GM21360 (cell line): ENCODE results near the gene MOK.

Experiments
- ATAC-seq: cut with Tn5 transposase; IDR thresholded peaks from one replicate; pipeline ENCODE4 v1.9.1; 2021; ENCODE audit warnings: mild to moderate bottlenecking, moderate library complexity; ENCODE audit not compliant: unreplicated experiment

Gene MOK

DNA sequence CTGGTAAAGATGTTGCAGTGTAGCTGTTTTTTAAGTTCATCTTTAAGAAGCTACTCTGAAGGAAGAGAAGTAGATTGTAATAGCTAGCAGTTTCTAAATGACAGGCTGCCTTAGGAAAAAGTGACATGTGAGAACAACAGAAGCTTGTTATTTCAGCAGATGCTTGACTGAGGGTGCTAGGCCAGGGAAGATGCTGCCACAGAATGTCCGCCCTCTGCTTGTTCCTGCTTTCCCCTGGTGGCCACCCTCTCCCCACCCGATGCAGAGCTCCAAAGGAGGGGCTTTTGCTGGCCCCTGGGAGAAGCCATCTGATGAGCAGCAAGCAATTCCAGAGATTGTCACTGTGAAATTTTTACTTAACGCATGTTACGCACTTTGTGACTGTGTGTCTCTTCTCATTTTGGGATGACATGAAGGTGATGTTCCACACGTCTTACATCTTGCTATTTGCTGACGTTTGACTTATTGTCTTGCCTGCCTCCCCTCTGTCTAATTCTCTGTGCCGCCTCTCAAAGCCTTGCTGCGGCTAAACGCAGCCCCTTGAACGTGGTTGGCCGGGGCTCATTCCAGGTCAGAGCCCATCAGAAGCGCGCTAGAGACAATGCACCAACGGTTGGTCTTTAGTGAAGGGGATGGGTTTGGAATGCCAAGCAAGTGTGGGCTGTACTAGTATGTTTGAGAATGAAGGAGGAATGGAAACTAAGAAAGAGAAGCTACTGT is 120.5 kb downstream of the MOK start:
- ATAC-seq: no peak

DNA sequence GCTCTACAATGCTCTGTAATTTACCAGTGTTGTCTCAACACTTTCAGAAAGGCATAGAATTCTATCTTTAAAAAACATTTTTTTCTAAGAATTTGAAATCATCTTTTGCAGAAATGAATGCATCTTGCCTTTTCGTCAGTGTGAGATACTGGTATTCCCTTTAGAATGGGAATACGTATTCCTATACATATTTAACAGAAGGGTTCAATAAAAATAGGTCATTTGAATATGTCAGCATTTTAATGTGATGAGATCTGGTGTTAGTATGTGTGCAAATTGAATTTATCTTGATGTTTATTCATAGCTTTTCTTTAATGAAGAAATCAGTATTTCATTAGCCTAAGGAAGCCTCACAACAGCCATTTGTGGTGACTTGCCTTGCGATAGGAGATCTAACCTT is 121.1 kb downstream of the MOK start:
- ATAC-seq: no peak

DNA sequence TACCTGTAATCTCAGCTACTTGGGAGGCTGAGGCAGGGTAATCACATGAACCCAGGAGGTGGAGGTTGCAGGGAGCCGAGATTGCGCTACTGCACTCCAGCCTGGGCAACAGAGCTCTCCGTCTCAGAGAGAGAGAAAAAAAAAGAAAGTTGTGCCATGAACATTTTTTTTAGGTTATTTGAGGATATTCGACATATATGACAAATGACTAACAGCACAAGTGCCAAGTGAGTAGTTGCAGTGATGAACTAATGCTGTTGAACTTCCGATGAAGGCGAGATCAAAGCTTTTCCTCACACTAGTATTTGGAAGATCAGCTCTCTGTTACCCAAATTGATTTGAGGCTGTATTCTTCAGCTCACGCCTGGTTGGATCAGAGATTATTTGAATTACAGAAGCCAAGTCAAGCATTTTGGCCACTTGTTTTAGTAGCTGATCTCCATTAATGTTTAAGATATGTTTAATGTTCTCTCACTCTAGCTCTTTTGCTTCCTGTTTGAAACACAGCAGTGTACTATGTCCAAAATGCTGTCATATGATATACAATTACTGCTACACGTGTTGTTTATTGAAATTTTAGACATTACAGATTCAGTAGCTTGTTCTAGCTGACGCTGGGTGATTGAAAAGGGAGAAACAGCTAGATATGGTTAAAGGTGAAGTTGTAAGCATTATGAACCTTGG is 121.9 kb downstream of the MOK start:
- no peak for ATAC-seq

DNA sequence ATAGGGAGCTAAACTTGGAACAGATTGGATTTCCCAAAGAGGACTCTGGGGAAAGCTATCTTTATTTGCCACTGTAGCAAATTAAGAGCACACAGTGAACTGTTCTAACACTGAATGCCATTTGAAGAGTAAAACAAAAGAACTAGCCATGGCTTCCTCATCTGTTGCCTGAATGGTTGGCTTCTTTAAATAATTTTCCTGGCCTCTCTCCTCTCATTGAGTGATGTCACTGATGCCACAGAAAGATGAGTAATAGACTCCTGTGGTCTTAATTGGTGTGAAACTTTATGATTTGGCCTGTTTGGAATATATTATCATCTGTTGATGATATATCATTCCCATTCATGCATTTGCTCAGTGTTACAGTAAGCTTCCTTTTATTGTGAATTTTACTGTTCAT is 122.8 kb downstream of the MOK start:
- ATAC-seq: no peak

DNA sequence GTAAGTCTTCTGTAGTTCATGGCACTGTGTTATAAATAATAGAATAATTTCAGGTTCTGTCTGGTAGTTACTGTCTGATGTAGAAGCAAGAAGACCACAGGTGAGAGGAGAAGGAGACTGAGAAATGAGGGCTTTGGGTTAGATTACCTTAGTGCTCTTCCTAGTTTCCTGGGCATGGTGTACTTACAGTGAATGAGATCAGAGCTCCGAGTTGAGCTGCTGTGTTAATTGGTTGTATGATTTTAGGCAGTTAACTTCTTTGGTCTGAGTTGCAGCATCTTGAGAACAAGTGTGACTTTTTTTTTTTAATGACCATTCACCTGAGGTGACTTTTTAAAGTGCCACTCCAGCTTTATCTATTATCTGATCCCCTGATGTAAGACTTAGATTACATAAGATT is 123.8 kb downstream of the MOK start:
- ATAC-seq: no peak

DNA sequence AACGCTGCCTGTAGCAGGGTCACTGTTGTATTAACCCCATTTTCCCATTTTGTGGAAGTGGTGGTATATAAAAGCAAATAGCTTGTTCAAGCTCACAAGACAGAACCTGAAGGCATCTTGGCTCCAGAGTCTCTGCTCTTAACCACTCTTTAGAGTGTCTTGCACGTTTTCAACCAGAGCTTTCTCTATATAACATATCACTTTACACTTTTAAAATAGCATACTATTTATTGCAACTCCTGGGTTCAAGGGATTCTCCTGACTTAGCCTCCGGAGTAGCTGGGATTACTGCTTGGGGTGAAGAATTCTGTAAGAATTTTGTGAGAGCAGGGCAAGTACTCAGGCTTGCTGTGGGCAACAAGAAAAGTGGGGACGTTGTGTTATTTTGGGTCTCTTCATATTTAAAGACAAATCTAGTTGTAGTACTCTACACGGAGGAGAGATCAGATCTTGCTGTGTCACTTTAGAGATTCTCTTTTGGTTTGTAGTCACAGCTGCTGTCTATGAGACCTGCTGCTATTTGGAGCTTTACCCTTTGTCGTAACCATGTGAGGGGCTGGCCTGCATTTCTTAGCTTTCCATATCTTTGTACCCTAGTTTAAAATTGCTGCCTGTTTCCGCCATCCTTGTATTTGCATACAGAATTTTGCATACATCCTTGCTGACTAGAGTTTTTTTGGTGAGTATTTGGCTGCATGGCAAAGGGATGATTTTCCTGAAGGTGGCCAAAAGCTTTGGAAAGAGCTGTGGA is 124.5 kb downstream of the MOK start:
- ATAC-seq: no peak
